Omental fat pad (tissue), 4 donors: ENCODE results near the gene DAZAP1. TPM values are rescaled to one million over a fixed set of nuclear protein-coding genes. Genes with fewer than 3 reads are reported as not detected.

ENCODE experiments used
- ATAC-seq: fragments of 150-250 bp; one replicate; pipeline ENCODE4 v1.9.1; 2016; ENCODE audit warnings: mild to moderate bottlenecking, moderate library complexity; ENCODE audit not compliant: low FRiP score
- DNase-seq: peaks from one replicate; pipeline ENCODE4 v3.0.0-alpha.2; 2019; ENCODE audit warnings: low spot score
- total RNA-seq, 4 donors: library from RNA; depleted of rRNA; stranded (reverse); fragments of >200 nt; gene quantifications; one replicate each; pipeline ENCODE4 v1.1.0, GENCODE V29; 2016
- TF ChIP-seq, protein P1 (sequence below), 3 donors: fragments of 450-650 bp; IDR thresholded peaks; one replicate each; pipeline ENCODE4 v1.5.1; 2016 to 2017; ENCODE audit warnings: antibody characterized with exemption in 3 of 3, mild to moderate bottlenecking in 3 of 3, moderate library complexity in 2 of 3

DAZAP1 gene
- total RNA-seq, 4 donors from 2014 or later = 47.3 to 55.7 (median 51.1) TPM

DNA sequence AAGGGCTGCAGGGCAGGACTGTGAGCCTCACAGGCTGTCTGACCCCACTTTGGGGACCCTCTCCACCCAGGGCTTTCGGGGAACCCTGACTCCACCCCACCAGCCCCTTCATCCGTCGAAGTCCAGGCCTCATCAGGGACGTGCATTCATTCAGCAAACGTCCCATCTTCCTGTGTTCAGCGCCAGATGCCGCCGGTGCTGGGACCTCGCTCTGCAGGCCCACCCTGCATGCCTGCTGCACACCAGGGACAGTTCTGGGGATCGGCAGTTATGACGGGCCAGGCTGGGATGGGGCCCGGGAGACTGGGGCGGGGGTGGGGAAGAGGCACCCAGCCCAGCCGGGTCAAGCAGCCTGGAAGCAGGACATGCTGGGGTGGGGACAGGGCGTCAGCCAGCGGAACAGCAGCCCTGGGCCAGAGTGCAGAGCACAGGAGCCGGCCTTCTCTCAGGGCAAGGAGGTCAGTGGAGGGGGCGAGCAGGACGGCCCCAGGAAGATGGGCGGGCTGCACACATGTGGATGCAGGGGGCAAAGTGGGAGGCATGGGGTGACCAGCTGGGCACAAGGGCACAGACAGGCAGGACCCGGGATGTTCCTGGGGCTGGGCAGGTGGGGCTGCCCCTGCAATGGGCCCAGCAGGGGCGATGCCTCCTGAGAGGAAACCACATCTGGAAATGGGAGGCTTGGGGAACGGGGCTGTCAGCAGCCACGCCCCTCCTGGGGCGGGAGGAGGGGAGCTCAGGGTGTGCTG is 11.2 kb upstream of the DAZAP1 start:
- DNase-seq = no peak
- no peak for ATAC-seq
- TF ChIP-seq, protein P1, sequence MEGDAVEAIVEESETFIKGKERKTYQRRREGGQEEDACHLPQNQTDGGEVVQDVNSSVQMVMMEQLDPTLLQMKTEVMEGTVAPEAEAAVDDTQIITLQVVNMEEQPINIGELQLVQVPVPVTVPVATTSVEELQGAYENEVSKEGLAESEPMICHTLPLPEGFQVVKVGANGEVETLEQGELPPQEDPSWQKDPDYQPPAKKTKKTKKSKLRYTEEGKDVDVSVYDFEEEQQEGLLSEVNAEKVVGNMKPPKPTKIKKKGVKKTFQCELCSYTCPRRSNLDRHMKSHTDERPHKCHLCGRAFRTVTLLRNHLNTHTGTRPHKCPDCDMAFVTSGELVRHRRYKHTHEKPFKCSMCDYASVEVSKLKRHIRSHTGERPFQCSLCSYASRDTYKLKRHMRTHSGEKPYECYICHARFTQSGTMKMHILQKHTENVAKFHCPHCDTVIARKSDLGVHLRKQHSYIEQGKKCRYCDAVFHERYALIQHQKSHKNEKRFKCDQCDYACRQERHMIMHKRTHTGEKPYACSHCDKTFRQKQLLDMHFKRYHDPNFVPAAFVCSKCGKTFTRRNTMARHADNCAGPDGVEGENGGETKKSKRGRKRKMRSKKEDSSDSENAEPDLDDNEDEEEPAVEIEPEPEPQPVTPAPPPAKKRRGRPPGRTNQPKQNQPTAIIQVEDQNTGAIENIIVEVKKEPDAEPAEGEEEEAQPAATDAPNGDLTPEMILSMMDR (IDR thresholded peaks at IDR 0.05) = no peak

DNA sequence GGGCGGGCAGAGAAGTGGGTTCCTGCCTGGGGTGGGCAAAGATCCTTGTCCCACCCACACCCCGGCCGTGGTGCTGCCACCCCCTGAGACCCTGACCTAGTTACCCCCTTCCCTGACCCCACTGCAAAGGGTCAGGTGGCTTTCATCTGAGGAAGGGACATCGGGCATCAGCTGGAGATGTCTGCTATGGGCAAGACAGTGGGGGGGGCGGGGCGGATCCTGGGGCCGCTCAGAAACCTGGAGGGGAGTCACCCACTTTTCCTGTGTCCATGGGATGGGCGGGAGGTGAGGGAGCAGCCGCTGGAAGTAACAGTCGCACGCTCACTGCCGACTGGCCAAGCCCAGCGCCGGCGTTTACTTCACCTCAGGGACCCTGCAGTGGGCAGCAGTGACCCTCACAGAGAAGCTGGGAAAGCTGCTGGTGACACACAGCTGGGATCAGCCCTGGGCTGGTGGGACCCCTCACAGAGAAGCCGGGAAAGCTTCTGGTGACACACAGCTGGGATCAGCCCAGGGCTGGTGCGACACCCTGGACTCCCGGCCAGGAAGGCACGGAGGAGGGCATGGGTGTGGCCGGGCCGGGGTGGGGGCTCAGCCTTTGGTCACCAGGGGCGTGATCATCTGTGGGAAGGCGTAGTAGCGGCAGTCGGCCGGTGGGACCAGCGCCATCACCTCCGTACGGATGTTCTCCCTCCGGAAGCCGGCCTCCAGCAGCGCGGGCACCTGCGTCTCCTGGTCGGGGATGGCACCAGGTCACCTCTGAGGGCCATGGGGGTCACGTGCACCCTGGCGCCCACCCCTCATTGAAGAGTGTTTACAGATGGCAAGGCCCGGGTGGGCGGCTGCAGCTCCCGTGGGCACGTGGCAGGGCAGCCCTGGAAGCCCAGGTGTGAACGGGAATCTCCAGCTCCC is 10.4 kb upstream of the DAZAP1 start:
- TF ChIP-seq, protein P1 (IDR thresholded peaks at IDR 0.05) = no peak
- ATAC-seq (no peak), DNase-seq (no peak)

DNA sequence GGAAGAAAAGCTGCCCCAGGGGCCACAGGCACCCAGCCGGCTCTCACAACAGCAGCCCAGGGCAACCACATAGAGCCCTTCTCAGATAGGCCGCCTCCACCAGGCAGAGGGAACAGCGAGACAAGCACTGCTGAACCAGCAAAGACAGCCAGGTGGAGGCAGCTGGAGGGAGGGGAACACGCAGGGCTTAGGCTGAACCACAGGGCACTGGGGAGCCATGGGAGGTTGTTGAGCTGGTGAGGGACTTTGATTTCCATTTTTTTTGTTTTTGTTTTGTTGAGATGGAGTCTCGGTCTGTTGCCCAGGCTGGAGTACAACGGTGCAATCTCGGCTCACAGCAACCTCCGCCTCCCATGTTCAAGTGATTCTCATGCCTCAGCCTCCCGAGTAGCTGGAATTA is 9.5 kb upstream of the DAZAP1 start:
- TF ChIP-seq, protein P1 (IDR thresholded peaks at IDR 0.05) = no peak
- ATAC-seq (no peak), DNase-seq (no peak)

DNA sequence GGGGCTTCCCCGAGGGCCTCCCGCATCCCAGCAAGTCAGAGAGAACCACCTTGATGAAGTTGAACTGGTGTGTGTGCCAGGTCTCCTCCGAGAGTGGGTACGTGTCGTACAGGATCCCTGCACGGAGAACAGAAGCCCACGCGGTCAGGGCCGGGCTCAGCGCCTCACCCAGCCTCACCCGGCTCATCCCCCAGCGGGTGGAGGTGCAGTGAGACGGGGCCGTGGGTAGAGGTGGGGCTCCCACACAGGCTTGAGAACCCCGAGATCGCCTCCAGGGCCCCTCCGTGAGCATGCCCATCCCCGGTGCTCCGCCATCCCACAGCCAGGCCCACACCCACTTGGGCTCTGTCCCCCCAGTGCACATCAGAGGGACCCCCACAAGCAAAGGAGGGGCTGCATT is 8.3 kb upstream of the DAZAP1 start:
- TF ChIP-seq, protein P1 (IDR thresholded peaks at IDR 0.05) = no peak
- DNase-seq (no peak), ATAC-seq (no peak)

DNA sequence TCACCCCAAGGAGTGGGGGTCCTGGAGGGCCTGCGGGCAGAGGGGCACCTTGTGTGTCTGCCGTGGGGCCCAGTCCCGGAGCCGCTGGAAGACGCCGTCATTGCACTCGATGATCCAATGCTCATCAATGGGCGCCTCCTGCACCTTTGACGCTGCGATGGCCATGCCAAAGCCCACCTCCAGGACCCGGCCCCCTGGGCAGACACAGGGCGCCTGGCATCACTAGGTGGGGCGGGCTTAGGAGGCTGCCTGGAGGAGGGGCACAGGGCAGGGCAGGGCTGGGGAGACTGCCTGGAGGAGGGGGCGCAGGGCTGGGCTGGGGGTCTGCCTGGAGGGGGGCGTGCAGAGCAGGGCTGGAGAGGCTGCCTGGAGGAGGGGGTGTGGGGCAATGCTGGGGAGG is 7.6 kb upstream of the DAZAP1 start:
- TF ChIP-seq, protein P1 (IDR thresholded peaks at IDR 0.05) = no peak
- DNase-seq = no peak
- no peak for ATAC-seq

DNA sequence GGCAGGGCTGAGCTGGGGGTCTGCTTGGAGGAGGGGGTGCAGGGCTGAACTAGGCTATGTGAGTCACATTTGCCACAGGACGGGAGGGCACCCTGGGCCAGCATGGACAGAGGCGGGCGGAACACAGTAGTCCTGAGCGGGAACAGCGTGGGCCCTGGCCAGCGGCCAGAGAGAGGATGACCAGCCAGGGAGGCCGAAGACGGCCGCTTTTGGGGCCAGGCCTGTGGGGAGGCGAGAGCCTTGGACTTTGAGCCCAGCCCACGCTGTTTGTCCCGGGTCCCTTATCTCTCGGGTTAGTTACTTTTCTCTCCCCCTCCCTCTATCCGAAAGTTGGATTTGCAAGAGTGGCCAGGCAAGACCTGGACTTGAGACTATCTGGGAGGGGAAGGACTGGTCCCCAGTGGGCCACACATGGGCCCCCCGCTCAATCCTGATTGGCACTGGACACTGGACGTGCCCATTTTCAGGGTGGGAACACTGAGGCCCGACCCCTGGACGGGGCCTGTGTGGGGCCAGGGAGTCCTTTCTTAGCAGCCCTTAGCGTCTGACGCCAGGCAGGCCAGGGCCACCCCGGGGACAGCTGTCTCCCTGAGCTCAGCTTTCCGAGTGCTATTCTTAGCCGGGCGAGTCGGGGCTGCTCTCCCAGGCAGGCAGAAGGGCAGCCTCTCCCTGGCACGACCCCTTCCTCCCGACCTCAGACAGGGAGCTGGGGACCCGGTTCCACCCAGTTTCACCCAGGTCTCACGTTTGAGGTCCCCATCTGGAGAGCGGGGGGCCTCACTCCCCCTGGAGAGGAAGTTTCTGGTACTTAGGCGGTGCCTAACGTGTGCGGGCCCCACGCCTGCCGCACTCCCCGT is 6.9 kb upstream of the DAZAP1 start:
- DNase-seq (no peak), ATAC-seq (peak; percentile 13)
- TF ChIP-seq, protein P1 (IDR thresholded peaks at IDR 0.05) = no peak
